ENCODE results near the gene RABIF.

GRCh38 chr1:202909494-202909893 is 20.5 kb upstream of the RABIF start:
- TF ChIP-seq POLR2A (IDR thresholded peaks at IDR 0.05) (no peak), CTCF (IDR thresholded peaks at IDR 0.05) (no peak), EP300 (IDR thresholded peaks at IDR 0.05) (no peak)
